ENCODE results near the gene CDKN1A. TPM values are rescaled to one million over a fixed set of nuclear protein-coding genes. Genes with fewer than 3 reads are reported as not detected.

Gene CDKN1A
- total RNA-seq, 5 donors from 2014 or later (not counting 1 experiment from before 2014, with no cell fraction given) = 9.6 to 88.9 (median 11.8) TPM

DNA sequence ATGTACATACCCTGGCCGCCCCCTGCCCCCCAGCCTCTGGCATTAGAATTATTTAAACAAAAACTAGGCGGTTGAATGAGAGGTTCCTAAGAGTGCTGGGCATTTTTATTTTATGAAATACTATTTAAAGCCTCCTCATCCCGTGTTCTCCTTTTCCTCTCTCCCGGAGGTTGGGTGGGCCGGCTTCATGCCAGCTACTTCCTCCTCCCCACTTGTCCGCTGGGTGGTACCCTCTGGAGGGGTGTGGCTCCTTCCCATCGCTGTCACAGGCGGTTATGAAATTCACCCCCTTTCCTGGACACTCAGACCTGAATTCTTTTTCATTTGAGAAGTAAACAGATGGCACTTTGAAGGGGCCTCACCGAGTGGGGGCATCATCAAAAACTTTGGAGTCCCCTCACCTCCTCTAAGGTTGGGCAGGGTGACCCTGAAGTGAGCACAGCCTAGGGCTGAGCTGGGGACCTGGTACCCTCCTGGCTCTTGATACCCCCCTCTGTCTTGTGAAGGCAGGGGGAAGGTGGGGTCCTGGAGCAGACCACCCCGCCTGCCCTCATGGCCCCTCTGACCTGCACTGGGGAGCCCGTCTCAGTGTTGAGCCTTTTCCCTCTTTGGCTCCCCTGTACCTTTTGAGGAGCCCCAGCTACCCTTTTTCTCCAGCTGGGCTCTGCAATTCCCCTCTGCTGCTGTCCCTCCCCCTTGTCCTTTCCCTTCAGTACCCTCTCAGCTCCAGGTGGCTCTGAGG, 7.6 kb downstream of the CDKN1A start:
- H3K9me3 ChIP-seq = no peaks in the 10 kb centered on the region
- H3K36me3 Mint-ChIP-seq = peaks cover 30% of the 10 kb centered on the region
- peaks cover 4 to 29% of the 10 kb centered on the region in 2 experiments for H3K4me1 ChIP-seq (ENCODE audit: control insufficient read depth in 1 of 2, extremely low read depth in 1 of 2, insufficient read depth in 2 of 2, low read length in 2 of 2)
- H3K27ac Mint-ChIP-seq = no peak overlapping the region
- H3K4me3 Mint-ChIP-seq = no peak overlapping the region
- no peak overlapping the region for H3K4me3 ChIP-seq (ENCODE audit: control insufficient read depth in 1 of 2, extremely low read depth in 1 of 2, low read length in 1 of 2)
- DNase-seq = no peak
- H3K27me3 Mint-ChIP-seq = no peaks in the 10 kb centered on the region
- H3K27me3 ChIP-seq (replicated peaks in 1 of 2; ENCODE audit: control insufficient read depth in 2 of 2, extremely low read depth in 1 of 2, insufficient read depth in 2 of 2, low read length in 1 of 2) = peaks cover 0 to 27% of the 10 kb centered on the region in 2 experiments
- peaks cover 12 to 33% (median 20%) of the 10 kb centered on the region in 3 donors for H3K4me1 Mint-ChIP-seq
- H3K36me3 ChIP-seq (ENCODE audit: control insufficient read depth in 2 of 2, extremely low read depth in 1 of 2, insufficient read depth in 1 of 2, low read length in 1 of 2) = no peaks in the 10 kb centered on the region
- ChIA-PET CTCF (no interaction called here), POLR2A (no interaction called here)
- no CpG with 5 or more reads among the region's 11 CpGs for WGBS (ENCODE audit: insufficient coverage)
- no peaks in the 10 kb centered on the region for H3K9me3 Mint-ChIP-seq
- ATAC-seq (replicated peaks in 1 of 4) = no peak
- no peak overlapping the region for H3K27ac ChIP-seq (ENCODE audit: low read length)

DNA sequence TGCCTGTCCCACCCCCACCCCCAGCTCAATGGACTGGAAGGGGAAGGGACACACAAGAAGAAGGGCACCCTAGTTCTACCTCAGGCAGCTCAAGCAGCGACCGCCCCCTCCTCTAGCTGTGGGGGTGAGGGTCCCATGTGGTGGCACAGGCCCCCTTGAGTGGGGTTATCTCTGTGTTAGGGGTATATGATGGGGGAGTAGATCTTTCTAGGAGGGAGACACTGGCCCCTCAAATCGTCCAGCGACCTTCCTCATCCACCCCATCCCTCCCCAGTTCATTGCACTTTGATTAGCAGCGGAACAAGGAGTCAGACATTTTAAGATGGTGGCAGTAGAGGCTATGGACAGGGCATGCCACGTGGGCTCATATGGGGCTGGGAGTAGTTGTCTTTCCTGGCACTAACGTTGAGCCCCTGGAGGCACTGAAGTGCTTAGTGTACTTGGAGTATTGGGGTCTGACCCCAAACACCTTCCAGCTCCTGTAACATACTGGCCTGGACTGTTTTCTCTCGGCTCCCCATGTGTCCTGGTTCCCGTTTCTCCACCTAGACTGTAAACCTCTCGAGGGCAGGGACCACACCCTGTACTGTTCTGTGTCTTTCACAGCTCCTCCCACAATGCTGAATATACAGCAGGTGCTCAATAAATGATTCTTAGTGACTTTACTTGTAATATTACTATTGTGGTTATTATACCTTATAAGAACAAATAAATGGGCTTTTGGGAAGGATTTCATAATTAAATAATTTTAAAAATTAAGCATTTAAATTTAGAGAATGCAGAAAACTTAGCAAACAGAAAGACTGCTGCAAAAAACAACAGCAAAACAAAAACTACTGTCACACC, 8.4 kb downstream of the CDKN1A start:
- POLR2A ChIA-PET = no interaction called here
- Histone ChIP-seq H3K9me3 (no peaks in the 10 kb centered on the region), H3K4me1 (ENCODE audit: control insufficient read depth in 1 of 2, extremely low read depth in 1 of 2, insufficient read depth in 2 of 2, low read length in 2 of 2) (peaks cover 4 to 33% of the 10 kb centered on the region in 2 experiments), H3K36me3 (ENCODE audit: control insufficient read depth in 2 of 2, extremely low read depth in 1 of 2, insufficient read depth in 1 of 2, low read length in 1 of 2) (no peaks in the 10 kb centered on the region), H3K27ac (ENCODE audit: low read length) (no peak overlapping the region), H3K4me3 (ENCODE audit: control insufficient read depth in 1 of 2, extremely low read depth in 1 of 2, low read length in 1 of 2) (no peak overlapping the region), H3K27me3 (replicated peaks in 1 of 2; ENCODE audit: control insufficient read depth in 2 of 2, extremely low read depth in 1 of 2, insufficient read depth in 2 of 2, low read length in 1 of 2) (peaks cover 0 to 24% of the 10 kb centered on the region in 2 experiments)
- no peak overlapping the region for H3K4me3 Mint-ChIP-seq
- peaks cover 30% of the 10 kb centered on the region for H3K36me3 Mint-ChIP-seq
- no peaks in the 10 kb centered on the region for H3K27me3 Mint-ChIP-seq
- ATAC-seq (replicated peaks in 1 of 4) = no peak
- no peak for DNase-seq
- no peaks in the 10 kb centered on the region for H3K9me3 Mint-ChIP-seq
- CTCF ChIA-PET = interaction anchor here in 1 of 2 donors (0.9 kb wide), 1 partner anchor 71 kb away, joined by 7 read pairs; no protein-coding TSS in a partner anchor
- H3K27ac Mint-ChIP-seq = peak overlapping the region in 1 of 2 donors; percentile 66
- WGBS (ENCODE audit: insufficient coverage) = 70% methylated on average over 2 of the region's 10 CpGs
- H3K4me1 Mint-ChIP-seq = peaks cover 10 to 37% (median 24%) of the 10 kb centered on the region in 3 donors

DNA sequence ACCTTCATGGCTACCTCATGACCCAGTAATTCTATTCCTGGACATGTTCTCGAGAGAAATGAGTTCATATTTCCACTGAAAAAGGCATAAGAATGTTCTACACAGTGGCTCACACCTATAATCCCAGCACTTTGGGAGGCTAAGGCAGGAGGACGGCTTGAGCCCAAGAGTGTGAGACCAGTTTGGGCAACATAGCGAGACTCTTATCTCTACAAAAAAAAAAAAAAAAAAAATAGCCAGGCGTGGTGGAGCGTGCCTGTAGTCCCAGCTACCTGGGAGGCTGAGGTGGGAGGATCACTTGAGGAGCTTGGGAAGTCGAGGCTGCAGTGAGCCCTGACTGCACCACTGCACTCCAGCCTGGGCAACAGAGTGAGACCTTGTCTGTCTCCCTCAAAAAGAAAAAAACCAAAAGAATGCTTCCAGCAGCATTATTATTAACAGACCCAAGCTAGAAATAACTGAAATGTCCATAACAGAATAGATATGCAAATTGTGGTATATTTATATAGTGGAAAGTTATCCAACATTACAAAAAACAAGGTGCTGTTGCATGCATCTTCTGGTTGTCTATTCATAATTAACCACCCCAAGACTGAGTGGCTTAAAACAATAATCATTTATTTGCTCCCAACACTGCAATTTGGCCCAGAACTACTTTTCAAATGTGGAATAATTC, 9.7 kb downstream of the CDKN1A start:
- peaks cover 0 to 17% of the 10 kb centered on the region in 2 experiments for H3K27me3 ChIP-seq (replicated peaks in 1 of 2; ENCODE audit: control insufficient read depth in 2 of 2, extremely low read depth in 1 of 2, insufficient read depth in 2 of 2, low read length in 1 of 2)
- WGBS (ENCODE audit: insufficient coverage) = no CpG with 5 or more reads among the region's 6 CpGs
- Mint-ChIP-seq H3K4me1 (peaks cover 9 to 37% (median 25%) of the 10 kb centered on the region in 3 donors), H3K27me3 (no peaks in the 10 kb centered on the region), H3K9me3 (no peaks in the 10 kb centered on the region), H3K36me3 (peaks cover 28% of the 10 kb centered on the region), H3K4me3 (no peak overlapping the region), H3K27ac (peak overlapping the region in 1 of 2 donors; percentile 36)
- ATAC-seq (replicated peaks in 1 of 4) = no peak
- H3K9me3 ChIP-seq = no peaks in the 10 kb centered on the region
- H3K27ac ChIP-seq (ENCODE audit: low read length) = no peak overlapping the region
- H3K36me3 ChIP-seq (ENCODE audit: control insufficient read depth in 2 of 2, extremely low read depth in 1 of 2, insufficient read depth in 1 of 2, low read length in 1 of 2) = no peaks in the 10 kb centered on the region
- POLR2A ChIA-PET = no interaction called here
- DNase-seq = no peak
- H3K4me3 ChIP-seq (ENCODE audit: control insufficient read depth in 1 of 2, extremely low read depth in 1 of 2, low read length in 1 of 2) = no peak overlapping the region
- CTCF ChIA-PET = no interaction called here
- peaks cover 4 to 35% of the 10 kb centered on the region in 2 experiments for H3K4me1 ChIP-seq (ENCODE audit: control insufficient read depth in 1 of 2, extremely low read depth in 1 of 2, insufficient read depth in 2 of 2, low read length in 2 of 2)

DNA sequence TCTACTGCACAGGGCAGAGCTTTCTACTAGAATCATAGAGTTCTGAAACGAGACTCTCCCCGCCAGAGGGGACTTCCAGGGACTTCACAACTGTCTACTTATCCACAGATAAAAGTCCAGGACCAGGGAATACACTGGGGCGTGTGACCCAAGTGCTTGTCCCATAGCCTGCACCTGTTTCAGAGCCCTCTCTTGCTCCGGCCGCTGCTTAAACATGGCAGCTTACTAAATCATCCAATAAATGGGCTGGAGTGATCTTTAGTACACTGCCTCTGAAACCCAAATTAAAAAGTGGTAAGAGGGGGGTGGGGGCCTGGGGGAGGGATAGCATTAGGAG, 10.2 kb downstream of the CDKN1A start:
- Mint-ChIP-seq H3K27ac (no peak overlapping the region), H3K9me3 (no peaks in the 10 kb centered on the region), H3K4me3 (no peak overlapping the region), H3K36me3 (peaks cover 23% of the 10 kb centered on the region), H3K4me1 (peaks cover 7 to 37% (median 20%) of the 10 kb centered on the region in 3 donors), H3K27me3 (no peaks in the 10 kb centered on the region)
- Histone ChIP-seq H3K4me3 (ENCODE audit: control insufficient read depth in 1 of 2, extremely low read depth in 1 of 2, low read length in 1 of 2) (no peak overlapping the region), H3K27ac (ENCODE audit: low read length) (no peak overlapping the region), H3K27me3 (replicated peaks in 1 of 2; ENCODE audit: control insufficient read depth in 2 of 2, extremely low read depth in 1 of 2, insufficient read depth in 2 of 2, low read length in 1 of 2) (peaks cover 0 to 16% of the 10 kb centered on the region in 2 experiments), H3K4me1 (ENCODE audit: control insufficient read depth in 1 of 2, extremely low read depth in 1 of 2, insufficient read depth in 2 of 2, low read length in 2 of 2) (peaks cover 4 to 32% of the 10 kb centered on the region in 2 experiments), H3K9me3 (no peaks in the 10 kb centered on the region), H3K36me3 (ENCODE audit: control insufficient read depth in 2 of 2, extremely low read depth in 1 of 2, insufficient read depth in 1 of 2, low read length in 1 of 2) (no peaks in the 10 kb centered on the region)
- ChIA-PET CTCF (no interaction called here), POLR2A (no interaction called here)
- no peak for DNase-seq
- no peak for ATAC-seq (replicated peaks in 1 of 4)
- 69% methylated on average over 2 of the region's 5 CpGs for WGBS (ENCODE audit: insufficient coverage)

DNA sequence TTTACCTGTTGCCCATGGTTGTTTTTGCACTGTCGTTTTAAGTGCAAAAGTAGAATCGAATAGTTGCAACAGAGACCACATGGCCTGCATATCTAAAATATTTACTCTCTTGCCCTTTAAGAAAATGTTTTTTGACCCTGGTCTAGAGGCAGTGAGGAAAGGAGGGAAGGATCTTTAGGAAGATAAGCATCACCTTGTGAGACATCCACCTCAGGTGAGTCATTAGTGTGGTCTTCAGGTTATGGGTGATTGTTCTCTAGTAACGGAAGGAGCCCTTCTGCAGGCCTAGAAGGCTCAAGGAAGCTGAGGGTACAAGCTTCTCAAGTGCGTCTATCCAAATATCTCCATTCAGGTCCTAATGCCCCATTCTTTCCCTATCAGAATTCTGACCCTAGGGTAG, 12.5 kb downstream of the CDKN1A start:
- H3K4me1 ChIP-seq (ENCODE audit: control insufficient read depth in 1 of 2, extremely low read depth in 1 of 2, insufficient read depth in 2 of 2, low read length in 2 of 2) = peaks cover 4 to 24% of the 10 kb centered on the region in 2 experiments
- peaks cover 0 to 6% of the 10 kb centered on the region in 2 experiments for H3K27me3 ChIP-seq (replicated peaks in 1 of 2; ENCODE audit: control insufficient read depth in 2 of 2, extremely low read depth in 1 of 2, insufficient read depth in 2 of 2, low read length in 1 of 2)
- CTCF ChIA-PET = no interaction called here
- 80% methylated on average over 1 of the region's 4 CpGs for WGBS (ENCODE audit: insufficient coverage)
- Mint-ChIP-seq H3K27me3 (no peaks in the 10 kb centered on the region), H3K36me3 (peaks cover 8% of the 10 kb centered on the region), H3K4me1 (peaks cover 7 to 32% (median 19%) of the 10 kb centered on the region in 3 donors), H3K4me3 (no peak overlapping the region), H3K27ac (peak overlapping the region in 1 of 2 donors; percentile 68), H3K9me3 (no peaks in the 10 kb centered on the region)
- no peaks in the 10 kb centered on the region for H3K9me3 ChIP-seq
- H3K27ac ChIP-seq (ENCODE audit: low read length) = peak overlapping the region; percentile 49
- ATAC-seq (replicated peaks in 1 of 4) (peak in 1 of 4 experiments; percentile 29), DNase-seq (no peak)
- H3K36me3 ChIP-seq (ENCODE audit: control insufficient read depth in 2 of 2, extremely low read depth in 1 of 2, insufficient read depth in 1 of 2, low read length in 1 of 2) = no peaks in the 10 kb centered on the region
- no peak overlapping the region for H3K4me3 ChIP-seq (ENCODE audit: control insufficient read depth in 1 of 2, extremely low read depth in 1 of 2, low read length in 1 of 2)
- POLR2A ChIA-PET = interaction anchor here (0.5 to 0.7 kb wide), 2 partner anchors 31 to 145 kb away, joined by 3 to 4 read pairs; no protein-coding TSS in a partner anchor

DNA sequence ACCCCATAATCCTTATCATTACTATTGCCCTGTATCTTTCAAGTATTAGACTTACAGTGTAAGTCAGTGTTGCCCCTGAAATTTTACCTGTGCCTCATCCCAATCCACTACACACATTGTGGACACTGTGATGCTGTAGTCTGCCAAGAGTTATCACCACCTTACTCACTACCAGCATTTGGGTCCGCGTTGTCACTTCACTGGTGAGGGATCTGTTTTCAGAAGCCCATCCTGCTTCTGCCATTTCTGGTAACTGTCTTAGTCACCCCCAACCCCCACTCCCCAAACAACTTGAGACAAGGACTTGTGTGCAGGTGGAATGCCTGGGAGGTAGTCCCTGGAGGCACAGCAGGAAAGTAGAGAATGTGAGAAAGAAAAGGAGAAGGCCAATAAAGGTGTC, 13.1 kb downstream of the CDKN1A start:
- WGBS (ENCODE audit: insufficient coverage) = 100% methylated on average over 2 of the region's 2 CpGs

More for the DNA sequence above, 13.1 kb downstream of the CDKN1A start:
- Histone ChIP-seq H3K36me3 (ENCODE audit: control insufficient read depth in 2 of 2, extremely low read depth in 1 of 2, insufficient read depth in 1 of 2, low read length in 1 of 2) (no peaks in the 10 kb centered on the region), H3K27ac (ENCODE audit: low read length) (peak overlapping the region; percentile 49), H3K27me3 (replicated peaks in 1 of 2; ENCODE audit: control insufficient read depth in 2 of 2, extremely low read depth in 1 of 2, insufficient read depth in 2 of 2, low read length in 1 of 2) (no peaks in the 10 kb centered on the region), H3K4me3 (ENCODE audit: control insufficient read depth in 1 of 2, extremely low read depth in 1 of 2, low read length in 1 of 2) (no peak overlapping the region), H3K9me3 (no peaks in the 10 kb centered on the region), H3K4me1 (ENCODE audit: control insufficient read depth in 1 of 2, extremely low read depth in 1 of 2, insufficient read depth in 2 of 2, low read length in 2 of 2) (peaks cover 4 to 19% of the 10 kb centered on the region in 2 experiments)
- ATAC-seq (replicated peaks in 1 of 4) (no peak), DNase-seq (no peak)
- H3K9me3 Mint-ChIP-seq = no peaks in the 10 kb centered on the region
- H3K27ac Mint-ChIP-seq = peak overlapping the region in 1 of 2 donors; percentile 68
- peaks cover 6% of the 10 kb centered on the region for H3K36me3 Mint-ChIP-seq
- no peaks in the 10 kb centered on the region for H3K27me3 Mint-ChIP-seq
- ChIA-PET POLR2A (no interaction called here), CTCF (interaction anchor here in 1 of 2 donors (0.5 kb wide), 1 partner anchor 93 kb away, joined by 3 read pairs; no protein-coding TSS in a partner anchor)
- no peak overlapping the region for H3K4me3 Mint-ChIP-seq
- peaks cover 7 to 32% (median 19%) of the 10 kb centered on the region in 3 donors for H3K4me1 Mint-ChIP-seq
